HK-2 (cell line): Measurements from ENCODE around the gene EFNB2.

ENCODE experiments used
- DNase-seq: peaks from one replicate; pipeline ENCODE4 v3.0.0-alpha.2; 2018; ENCODE audit not compliant: unreplicated experiment

The EFNB2 gene

GRCh38 chr13:106550570-106551135 lies 15.2 kb upstream of the EFNB2 start:
- no peak for DNase-seq

- DNase-seq, result no peak
Measured at GRCh38 chr13:106548064-106548696, 12.7 kb upstream of the EFNB2 start.

- no peak for DNase-seq
Measured at GRCh38 chr13:106541826-106542225, 6.4 kb upstream of the EFNB2 start.

GRCh38 chr13:106540613-106541012 lies 5.2 kb upstream of the EFNB2 start:
- DNase-seq, result no peak

- DNase-seq, result no peak
Measured at GRCh38 chr13:106537521-106537920, 2.1 kb upstream of the EFNB2 start.

- peak; percentile 83 for DNase-seq
Measured at GRCh38 chr13:106536244-106537034, 977 bp upstream of the EFNB2 start.

GRCh38 chr13:106534639-106535551 lies 567 bp downstream of the EFNB2 start:
- peak; percentile 49 for DNase-seq

GRCh38 chr13:106533943-106534638 lies 1.4 kb downstream of the EFNB2 start:
- DNase-seq, result peak; percentile 59

GRCh38 chr13:106533101-106533942 lies 2.1 kb downstream of the EFNB2 start:
- peak; percentile 74 for DNase-seq

GRCh38 chr13:106532111-106532929 lies 3.1 kb downstream of the EFNB2 start:
- no peak for DNase-seq

- DNase-seq, result no peak
Measured at GRCh38 chr13:106530980-106531481, 4.4 kb downstream of the EFNB2 start.

- DNase-seq, result no peak
Measured at GRCh38 chr13:106530171-106530851, 5.2 kb downstream of the EFNB2 start.

- DNase-seq, result no peak
Measured at GRCh38 chr13:106529415-106530170, 5.9 kb downstream of the EFNB2 start.

- no peak for DNase-seq
Measured at GRCh38 chr13:106528718-106529414, 6.6 kb downstream of the EFNB2 start.

GRCh38 chr13:106527826-106528225 lies 7.6 kb downstream of the EFNB2 start:
- DNase-seq, result no peak

GRCh38 chr13:106527445-106527801 lies 8.0 kb downstream of the EFNB2 start:
- DNase-seq, result no peak

- no peak for DNase-seq
Measured at GRCh38 chr13:106526738-106527444, 8.6 kb downstream of the EFNB2 start.
